Activated CD8-positive, alpha-beta memory T cell treated with anti-CD3 and anti-CD28 coated beads, Interleukin-2, amount 50 U/mL, for 1 hour (primary cell): ENCODE measurements around the gene BDH1.
"Not testable (repeated sequence)": the region's sequence is repeated elsewhere in the genome, so short reads cannot be mapped to it uniquely, and the experiment has no call there.

Experiments used
- DNase-seq: peaks from one replicate; pipeline ENCODE4 v3.0.0-alpha.2; 2020; ENCODE audit errors: extremely low read depth

BDH1 gene

DNA sequence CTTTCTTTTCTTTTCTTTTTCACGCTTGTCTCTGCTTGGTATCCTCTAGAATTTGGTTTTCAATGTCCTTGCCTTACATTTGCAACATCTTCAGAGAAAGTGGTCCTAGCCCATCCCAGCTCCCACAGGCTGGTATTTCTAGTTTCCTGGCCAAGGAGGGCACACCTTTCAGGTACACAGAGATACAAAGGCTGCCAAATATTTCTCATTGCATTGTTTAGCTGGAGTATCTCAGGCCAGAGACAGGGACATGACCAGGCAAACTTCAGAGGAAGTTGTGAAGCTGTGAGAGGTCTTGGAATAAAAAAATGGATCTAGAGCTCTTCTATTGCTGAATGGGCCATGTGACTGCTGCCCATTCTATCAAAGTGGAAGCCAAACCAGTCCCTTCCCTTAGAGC, 68.9 kb downstream of the BDH1 start:
- DNase-seq: no peak

DNA sequence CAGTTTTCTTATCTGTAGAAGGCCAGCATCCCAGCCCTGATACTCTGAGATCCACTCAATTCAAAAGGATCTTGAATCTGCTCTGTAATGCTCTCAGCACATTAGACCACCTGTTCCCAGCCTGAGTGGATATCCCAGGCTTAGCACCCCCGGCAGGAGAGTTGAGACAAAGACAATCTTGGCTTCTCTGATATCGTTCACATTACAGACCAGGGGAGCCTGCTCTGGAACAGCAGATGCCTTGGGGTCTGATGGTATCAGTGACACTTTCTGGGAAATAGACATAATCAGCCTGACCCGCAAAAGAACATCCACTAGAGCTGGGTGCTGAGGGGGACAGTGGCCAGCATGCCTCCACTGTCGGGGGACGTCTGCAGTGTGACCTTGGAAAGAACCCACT, 70.6 kb downstream of the BDH1 start:
- no peak for DNase-seq

DNA sequence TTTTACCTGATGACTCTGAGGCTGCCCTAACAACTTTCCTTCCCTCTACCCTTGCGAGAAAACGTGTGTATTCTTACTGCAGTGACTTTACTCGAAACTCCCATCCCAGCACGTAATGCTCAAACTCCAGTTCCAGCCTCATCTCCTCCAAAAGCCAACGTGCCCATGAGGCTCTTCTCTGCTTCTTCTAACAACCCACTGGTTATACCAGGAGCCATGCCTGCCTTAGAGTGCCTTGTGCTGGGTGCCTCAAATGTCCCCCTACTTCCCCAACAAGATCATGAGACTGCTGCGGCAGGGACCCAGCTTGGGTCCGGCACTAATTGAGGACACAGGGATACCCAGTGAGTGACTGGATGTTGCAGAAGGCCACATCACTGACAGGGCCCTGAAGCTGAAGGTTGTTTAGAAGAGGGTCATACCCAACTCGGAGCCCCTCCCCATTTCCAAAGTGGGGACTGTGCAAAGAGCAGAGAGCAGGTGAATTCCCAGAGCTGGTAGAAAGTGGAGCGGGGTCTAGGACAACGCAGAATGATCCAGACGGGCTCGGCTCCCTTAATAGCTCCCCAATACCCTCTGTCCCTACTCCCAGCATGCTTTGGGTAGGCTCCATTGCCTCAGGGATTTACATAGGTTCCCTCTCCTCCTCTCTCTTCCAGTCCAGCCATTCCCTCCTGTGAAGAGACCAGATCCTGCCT, 71.4 kb downstream of the BDH1 start:
- no peak for DNase-seq

DNA sequence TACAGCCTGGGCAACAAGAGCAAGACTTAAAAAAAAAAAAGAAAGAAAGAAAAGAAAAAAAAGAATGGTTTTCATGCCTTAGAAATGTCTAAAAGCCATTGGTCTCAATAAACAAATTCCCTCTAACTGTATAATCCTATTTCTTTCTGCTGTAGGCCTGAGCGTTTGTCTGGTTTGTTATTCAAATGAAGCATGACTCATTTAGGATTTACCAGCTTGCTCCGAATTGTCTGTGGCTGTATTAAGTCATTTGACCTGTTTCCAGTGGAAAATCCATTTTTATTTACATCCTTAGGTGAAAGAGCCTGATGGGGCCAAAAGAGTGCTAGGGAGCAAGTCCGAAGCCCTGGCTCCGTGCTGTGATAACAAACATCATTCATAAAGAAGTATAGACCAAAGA, 73.8 kb downstream of the BDH1 start:
- no peak for DNase-seq

DNA sequence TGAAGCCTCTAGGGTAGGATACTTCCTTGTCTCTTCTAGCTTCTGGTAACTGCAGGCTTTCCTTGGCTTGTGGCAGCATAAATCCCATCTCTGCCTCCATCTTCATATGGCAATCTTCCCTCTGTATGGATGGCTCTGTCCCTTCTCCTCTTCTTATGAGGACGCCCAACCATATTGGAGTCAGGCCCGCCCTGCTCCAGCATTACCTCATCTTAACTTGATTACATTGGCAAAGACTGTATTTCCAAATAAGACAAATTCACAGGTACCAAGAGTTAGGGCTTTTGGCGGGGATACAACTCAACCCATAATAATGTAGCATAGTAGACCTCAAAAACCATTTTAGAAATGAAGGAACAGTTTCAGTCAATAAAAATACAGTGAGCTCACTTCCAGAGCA, 75.4 kb downstream of the BDH1 start:
- DNase-seq: no peak

DNA sequence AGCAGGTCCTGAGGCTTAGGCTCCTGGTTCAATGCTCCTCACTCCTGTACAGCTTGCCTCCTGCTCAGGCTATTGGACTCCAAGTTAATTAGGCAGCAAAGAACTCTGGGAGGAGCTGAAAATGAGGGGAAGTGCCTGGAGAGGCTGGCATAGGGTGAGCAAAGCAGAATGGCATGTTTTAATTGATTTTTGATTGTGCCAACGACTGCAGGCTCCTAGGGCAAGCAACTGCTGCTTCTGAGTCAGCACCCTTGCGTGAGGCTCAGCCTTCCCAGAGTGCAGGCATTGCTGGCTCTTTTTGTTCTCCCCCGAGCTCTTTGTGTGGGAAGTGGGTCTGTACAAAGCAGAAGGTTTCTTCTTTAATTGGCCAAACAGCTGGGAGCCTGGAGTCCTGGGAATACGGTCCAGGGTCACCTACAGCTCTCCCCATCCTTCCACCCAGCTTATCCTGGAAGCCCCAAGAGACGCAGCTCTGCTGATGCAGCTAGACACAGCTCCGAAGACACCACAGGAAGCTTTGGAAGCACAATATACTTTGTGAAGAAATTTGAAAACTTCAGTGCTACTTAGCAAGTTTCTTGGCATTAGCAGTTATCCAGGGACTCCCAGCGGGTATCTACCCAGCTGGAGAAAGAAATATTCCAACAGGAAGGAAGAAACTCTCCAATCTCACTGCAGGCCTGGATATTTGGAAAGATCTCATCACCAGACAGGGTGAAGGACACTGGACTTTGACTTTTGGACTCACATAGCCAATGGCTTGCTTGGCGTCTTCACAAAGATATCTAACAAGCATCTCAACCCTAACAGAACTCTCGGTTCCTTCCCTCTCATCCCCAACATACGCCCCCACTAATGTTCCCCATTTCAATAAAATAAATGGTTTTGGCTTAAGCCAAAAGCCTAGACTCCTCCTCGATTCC, 76.8 kb downstream of the BDH1 start:
- no peak for DNase-seq

DNA sequence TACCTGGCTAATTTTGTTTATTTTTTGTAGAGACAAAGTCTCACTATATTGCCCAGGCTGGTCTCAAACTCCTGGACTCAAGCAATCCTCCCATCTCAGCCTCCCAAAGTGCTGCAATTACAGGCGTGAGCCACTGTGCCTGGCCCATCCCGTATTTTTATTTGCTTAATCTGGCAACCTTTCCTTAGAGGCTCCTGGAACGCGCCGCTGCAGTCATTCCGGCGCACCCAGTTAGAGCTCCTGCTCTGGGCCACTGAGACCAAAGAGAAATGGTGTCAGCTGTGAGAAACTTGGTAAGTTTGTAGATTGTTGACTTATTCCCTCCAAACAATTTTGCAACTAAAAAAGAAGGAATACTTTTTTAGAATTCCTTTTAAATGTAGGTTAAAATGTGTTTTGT, 78.0 kb downstream of the BDH1 start:
- DNase-seq: not testable (repeated sequence)

DNA sequence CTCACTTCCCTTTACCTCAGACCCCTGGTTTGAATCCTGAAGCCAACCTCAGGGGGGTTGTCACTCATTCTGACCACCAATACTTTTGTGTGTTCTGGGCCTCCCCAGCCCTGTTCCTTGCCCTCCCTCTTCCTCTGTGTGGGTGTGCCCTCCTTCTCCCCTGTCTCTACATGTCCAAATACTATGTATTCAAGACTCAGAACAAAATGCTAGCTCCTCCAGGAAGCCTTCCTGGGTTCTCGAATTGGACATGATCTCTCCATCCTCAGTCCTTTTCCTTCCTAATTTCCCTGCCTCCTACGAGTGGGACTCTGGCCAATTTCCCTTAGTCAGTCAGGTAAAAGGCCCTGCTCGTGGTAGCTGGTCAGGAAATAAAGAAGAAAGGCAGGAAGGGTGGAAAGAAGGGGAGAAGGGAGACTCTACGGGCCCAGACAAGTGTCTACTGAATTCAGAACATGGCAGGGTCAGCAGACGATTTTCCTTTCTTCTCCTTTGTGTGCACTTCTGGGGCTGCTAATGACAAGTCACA, 79.7 kb downstream of the BDH1 start:
- DNase-seq: no peak

DNA sequence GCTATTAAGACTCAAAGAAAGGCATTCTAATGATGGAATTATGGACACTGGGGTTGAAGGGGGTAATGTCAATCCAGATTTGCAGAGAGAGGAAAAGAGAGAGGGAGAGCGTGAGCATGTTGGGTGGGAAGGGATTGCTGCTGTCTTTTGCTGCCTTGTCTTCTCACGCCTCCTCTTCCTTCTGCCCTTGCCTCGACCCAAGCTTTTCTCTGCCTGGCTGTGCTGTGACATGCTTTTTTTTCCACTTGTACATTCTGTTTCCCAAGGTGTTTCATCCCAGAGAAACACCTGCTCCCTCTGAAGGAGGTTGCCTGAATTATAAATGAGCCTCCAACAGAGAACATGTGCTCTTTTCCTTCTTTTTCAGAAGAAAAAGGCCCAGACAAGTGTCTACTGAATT, 80.3 kb downstream of the BDH1 start:
- no peak for DNase-seq

DNA sequence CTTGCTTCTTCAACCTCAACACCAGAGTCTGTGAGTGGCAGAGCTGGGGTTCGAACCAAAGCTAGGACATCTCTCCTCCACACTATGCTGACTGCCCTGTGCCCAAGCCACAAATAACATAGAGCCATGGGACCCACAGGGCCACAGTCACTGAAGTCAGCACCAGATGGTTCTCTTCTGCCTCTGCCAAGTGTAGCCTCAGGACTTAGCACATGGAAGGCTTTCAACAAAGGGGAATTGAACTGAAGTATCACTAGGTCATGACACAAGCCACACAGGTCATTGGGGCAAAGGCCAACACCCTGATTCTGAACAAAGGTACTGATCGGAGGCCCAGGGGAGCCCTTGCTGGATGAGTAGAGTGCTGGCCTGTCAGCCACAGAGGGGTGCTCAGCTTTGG, 83.6 kb downstream of the BDH1 start:
- no peak for DNase-seq

DNA sequence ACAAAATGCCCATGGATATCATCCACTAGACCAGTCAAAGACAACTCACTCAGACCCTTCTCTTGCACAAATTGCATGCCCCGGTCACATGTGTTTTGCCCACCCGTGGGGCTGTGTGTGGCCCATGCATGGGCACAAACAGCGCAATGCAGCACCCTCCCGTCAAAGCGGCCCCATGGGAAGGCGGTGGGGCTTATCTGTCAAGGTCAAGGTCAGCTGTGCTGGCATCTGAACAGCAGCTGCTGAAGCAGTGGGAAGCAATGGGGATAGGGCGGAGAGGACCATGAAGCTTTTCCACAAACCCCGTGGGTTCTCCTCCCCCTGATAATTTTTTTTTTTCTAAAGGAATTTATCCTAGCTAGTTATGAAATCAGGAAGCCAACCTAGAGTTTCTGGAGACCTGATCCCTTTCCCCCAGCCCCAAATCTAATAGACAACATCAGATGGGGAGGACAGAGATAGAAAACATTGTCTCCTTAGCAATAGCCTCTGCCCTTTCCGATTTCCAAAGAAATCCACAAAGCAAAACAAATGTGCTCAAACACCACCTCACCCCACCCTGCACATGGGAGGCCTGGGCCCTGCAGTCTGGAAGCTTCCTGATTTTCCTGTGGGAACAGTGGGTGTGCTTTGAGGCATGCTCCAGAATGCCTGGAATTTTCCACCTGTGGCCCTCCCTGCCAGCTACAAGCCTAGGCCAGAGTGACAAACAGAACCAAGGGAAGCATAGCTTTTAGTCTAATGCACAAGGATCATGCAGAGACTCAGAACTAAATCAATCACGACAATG, 84.4 kb downstream of the BDH1 start:
- DNase-seq: no peak

DNA sequence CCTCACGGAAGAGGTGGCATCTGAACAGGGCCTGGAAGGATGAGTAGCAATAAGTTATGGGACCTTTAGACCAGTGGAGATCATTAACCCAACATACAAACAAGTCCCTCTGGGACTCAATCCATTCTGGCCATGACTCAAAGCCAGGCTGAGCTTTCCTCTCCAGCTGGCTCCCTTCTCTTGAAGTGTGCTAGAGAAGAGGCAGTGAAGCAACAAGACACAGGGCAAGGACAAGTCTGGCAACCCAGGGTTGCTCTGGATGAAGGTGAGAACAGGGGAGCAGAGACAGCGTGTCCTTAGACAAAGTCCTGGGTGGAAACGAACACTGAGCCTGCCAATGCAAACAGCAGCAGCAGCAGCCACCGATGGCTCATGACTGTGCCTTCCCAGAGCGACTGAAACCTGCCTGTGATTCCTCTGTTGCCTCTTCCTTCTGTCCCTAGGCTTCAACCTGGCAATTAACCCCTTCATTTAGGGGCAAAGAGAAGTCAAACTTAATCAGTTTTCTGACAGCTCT, 86.8 kb downstream of the BDH1 start:
- DNase-seq: no peak

DNA sequence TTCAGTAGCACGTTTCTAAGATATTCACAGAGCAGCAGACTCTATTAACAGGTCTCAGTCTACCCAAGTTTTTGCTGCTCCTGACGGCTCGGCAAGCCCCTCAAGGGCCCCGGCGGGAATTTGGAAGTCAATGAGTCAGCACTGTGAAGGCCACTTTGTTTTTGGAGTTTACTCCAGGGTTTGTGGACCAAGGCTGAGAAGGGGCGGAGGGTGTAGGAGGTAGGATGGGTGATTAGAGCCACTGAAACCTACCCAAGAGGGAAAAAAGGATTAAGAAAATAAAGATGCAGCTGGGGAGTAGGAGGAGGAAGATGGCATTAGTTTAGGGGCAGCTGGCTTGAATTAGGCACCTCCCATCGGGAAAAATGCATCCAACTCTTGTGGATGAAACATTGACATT, 87.6 kb downstream of the BDH1 start:
- DNase-seq: no peak

DNA sequence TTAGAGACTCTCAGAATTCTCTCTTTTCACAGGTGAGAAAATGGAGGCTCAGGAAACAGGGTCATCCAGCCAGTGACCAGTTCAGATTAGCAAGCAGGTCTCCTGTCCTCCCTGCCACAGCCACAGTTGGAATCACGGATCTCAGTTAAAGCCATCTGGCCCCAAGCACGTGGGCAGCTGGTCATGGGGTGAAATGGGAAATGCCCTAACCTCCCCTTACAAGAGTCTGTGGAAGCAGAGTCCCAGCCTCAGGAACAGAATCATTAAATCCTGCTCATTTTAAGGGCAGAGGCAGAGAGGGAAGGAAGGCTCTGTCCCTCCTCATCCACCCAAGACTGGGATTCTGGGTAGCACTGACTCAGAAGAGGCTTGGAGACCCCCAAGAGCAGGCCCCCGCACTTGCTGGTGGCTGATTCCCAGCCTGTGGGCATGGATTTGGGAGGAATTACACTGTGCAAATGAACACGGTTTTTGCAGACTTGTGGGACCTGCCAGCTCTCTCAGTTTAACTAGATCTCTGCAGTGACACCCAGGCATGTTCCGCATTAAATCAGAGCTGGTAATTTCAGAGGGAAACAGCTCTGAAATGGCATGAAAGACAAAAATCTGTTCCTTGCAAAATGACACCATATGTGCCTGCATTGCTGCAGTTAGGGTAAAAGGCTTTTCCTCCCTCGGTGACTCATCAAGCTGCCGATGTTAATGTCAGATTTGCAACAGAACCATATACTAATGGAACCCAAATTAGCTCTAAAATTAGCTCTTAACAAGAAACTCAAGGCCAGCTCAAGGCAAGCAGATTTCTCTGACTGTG, 89.0 kb downstream of the BDH1 start:
- DNase-seq: no peak

DNA sequence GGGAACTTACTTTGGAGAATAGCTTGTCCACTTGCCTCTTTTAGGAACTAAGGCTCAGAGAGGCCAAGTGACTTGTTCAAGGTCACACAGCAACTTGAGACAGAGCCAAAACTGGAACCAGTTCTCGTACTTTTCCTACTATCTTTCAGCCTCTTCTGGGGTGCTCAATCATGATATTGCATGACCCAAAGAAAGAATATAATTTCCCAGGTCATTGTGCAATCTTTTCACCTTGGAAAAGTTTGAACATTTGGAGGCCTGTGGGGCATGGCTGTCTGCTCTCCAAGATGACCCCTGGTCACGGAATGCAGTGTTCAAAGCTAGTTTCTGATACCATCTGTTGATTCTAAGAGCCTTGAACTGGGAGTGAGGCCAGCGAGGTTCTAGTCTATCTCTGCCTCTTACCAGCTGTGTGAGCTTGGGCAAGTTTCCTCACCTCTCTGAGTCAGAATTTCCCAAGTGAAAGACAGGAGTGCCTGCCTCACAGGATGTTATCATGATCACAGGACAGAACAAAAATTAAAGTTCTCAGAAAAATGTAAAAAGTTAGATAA, 89.7 kb downstream of the BDH1 start:
- no peak for DNase-seq

DNA sequence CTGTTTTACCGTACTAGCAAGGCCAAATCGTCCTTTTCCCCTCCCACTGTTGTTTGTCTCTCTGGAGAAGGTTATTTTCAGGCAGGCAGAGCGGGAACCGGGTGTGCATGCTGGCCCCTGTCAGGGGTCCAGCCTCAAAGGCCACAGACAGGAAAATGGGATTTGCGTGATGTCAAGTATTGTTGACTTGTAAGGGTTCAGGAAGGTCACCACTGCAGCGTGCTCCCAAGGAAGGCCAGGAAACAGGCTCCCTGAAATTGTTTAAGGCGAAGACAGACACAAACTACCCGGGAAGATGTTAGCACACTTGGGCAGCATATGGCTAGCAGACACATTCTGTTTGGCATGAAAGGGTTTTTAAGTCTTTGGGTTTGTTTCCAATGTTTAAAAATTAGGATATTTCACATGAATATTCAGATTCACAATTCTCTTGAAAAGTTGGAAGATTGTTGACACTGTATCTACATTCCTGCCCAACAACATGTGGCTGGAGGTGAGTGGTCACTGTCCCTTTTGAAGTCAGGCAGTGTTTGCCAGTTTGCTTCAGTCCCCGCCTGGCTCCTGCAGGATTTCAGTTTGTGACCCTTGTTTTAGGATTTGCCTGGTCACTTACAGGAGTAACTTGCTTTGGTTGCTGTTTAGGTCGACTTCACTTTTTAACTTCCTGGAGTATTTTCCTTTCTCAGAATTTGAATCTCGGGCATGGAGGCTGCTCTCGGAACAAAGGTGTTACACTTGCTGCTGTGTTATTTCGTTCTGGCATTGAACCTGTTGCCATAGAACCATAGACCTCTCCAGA, 90.4 kb downstream of the BDH1 start:
- no peak for DNase-seq

DNA sequence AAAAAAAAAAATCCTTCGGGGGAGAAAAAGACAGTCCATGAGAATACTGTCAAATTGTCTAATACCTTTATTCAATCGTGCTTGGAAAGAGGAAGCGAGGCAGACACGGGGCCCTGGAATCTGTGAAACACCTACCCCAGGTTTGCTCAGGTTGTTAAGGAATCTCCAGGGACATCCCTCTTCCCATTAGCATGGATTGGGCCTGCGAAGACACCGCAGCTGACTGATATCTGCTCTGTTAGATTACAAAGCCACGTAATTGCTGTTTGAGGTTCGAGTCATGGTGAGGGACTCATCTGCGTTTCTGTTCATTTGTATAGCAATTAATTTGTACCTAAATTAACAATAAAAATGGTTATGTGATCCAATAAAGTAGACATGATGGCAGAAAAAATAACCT, 91.0 kb downstream of the BDH1 start:
- DNase-seq: no peak

DNA sequence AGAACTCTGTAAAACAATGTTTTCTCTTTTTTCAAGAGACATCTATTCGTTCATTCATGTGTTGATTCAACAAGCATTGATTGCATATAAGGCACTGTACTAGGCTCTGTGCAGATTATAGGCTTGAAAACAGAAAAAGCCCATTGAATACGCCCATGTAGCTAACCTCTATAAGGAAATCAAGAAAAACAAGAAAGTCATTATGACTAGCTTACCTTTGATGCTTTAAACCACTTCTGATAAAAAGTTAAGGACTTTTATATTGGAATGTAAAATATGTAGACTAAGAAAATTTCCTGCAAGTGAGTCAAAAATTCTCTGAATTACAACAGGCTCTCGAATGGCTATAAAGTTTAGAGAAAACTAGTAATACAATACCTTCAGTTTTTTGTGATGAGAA, 92.5 kb downstream of the BDH1 start:
- no peak for DNase-seq

DNA sequence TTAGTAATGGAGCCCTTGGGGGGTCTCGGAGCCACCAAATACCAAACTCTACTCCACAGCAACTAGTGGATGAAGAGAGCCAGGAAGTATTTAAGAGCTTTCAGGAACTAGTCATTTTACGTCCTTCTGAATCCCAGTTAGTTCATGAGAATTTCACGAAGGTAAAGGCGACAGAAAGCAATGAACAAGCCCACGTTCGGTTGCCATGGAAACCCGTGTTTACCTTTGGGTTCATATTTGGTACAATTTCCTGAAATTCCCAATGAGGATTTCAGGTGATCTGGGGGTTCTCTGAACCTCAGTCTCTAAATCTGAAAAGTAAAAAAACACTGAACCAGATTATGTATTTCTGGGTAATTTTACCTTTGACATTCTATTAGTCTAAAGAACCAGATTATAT, 93.0 kb downstream of the BDH1 start:
- no peak for DNase-seq

DNA sequence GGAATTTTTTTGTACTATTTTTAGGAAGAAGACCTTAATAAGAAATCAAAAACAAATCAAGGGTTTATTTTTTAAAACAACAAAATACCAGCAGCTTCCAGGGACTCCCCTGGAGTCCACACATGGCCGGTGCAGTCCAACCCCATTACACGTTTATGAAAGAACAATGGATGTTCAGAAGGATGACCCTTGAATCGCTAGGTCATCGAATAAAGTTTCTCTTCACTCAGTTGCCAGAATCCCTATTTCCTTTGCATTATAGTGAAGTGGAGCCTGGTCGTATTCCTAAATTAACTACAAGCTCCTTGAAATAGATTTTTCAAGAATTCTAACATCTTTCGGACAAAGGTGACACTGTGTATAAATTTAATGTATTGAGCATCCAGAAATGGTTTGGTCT, 95.1 kb downstream of the BDH1 start:
- no peak for DNase-seq
